ENCODE results near the gene APP.

APP gene

GRCh38 chr21:25895565-25896205 lies 274.9 kb downstream of the APP start:
- no peak for DNase-seq

- no peak for DNase-seq
Measured at GRCh38 chr21:25893191-25893590, 277.4 kb downstream of the APP start.

GRCh38 chr21:25891596-25891995 lies 279.0 kb downstream of the APP start:
- no peak for DNase-seq

DNA sequence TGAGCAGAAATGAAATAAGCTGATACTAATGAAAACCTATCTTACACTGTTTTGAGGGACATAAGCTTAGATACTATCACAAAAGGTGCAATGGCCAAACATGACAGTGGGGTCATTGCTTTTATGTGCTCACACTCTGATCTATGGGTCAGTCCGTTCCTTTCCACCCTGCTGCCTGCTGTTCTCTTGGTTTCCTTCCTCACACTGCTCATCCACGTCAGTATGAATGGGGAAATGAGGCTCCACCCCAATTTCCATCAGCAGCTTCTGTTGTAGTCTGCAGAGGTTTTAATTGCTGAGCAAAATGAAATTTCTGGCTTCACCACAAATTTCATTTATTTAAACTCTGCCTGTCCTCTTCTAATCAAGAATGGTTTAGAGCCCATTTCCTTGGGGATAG lies 280.6 kb downstream of the APP start:
- no peak for DNase-seq

- DNase-seq, result no peak
Measured at GRCh38 chr21:25888711-25889110, 281.9 kb downstream of the APP start.

- DNase-seq, result no peak
Measured at GRCh38 chr21:25887646-25888306, 282.8 kb downstream of the APP start.

DNA sequence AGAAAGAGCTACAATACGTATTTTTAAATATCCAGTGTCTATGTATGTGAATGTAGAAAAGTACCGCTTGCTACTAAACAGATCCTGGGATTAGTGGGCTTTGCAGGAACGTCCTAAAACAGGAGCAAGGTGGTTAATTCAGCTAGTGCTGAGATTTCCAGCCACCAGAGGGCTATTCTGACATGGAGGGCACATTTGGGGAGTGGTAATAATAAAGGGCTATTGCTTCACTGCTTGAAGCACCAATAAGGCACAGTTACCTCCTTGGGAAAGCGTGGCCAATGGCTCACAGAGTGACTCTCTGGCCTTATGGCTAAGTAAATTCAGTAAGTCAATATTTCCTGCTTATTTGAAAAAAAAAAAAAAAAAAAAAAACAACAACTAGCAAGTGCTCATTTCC lies 283.4 kb downstream of the APP start:
- no peak for DNase-seq

DNA sequence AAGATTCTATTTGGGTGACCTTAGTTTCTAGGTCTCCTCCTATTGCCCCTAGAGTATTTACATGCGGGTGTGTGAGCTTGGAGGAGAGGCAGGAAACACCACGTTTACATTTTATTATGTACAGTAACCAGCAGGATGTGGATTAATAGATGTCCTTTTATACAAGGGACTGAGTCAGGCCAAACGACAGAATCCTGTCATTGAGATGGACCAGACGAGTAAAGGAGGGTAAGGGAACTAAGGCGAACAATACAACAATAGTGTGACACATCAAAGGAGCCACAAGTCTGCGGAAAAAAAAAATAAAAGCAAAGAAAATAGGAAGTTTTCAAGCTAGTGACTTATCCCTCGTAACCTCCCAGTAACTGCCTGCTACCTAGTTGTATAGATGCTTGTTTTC lies 284.7 kb downstream of the APP start:
- no peak for DNase-seq

GRCh38 chr21:25885405-25885804 lies 285.2 kb downstream of the APP start:
- no peak for DNase-seq

DNA sequence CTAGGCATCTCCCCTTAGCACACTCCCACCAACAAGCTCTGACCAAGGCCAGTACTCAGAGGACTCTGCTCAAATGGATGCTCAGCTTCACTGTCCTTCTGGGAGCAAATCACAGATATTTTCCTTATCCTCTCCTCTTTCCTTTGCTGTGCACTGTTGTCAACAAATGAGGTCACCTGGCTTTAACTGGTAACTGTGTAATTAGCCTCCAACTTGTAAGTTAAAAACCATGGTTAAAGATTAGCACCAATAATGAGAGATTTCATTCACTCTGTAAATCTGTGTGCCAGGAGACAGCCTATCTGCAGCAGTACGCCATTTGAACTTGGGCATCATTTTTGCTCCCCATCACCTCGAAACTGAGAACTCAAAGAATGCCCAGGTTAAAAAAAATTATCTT lies 286.3 kb downstream of the APP start:
- no peak for DNase-seq

GRCh38 chr21:25881524-25882376 lies 288.8 kb downstream of the APP start:
- peak; percentile 14 for DNase-seq

- no peak for DNase-seq
Measured at GRCh38 chr21:25879203-25879602, 291.4 kb downstream of the APP start.

DNA sequence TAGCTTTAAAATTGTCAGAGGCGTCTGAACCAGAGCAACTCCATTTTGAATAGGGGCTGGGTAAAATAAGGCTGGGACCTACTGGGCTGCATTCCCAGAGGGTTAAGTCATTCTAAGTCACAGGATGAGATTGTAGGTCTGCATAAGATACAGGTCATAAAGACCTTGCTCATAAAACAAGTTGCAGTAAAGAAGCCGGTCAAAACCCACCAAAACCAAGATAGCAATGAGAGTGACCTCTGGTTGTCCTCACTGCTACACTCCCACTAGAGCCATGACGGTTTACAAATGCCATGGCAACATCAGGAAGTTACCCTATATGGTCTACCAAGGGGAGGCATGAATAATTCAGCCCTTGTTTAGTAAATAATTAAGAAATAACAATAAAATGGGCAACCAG lies 292.2 kb downstream of the APP start:
- no peak for DNase-seq

DNA sequence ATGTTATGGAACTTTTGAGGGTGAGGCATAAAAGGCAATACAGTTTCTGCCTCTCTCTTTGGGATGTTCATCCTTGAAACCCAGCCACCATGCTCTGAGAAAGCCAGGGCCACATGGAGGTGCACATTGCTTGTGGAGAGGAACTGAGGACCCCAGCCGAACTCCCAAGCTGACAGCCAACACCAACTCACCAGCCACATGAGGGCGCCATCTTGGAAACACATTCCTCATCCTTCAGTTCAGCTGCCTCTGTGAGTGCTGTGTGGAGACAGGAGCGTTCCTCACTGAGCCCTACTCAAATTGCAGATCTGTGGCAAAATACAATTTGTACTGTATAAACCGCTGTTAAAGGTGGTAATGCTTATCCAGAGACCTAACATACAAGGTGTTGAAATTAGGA lies 298.3 kb downstream of the APP start:
- no peak for DNase-seq

DNA sequence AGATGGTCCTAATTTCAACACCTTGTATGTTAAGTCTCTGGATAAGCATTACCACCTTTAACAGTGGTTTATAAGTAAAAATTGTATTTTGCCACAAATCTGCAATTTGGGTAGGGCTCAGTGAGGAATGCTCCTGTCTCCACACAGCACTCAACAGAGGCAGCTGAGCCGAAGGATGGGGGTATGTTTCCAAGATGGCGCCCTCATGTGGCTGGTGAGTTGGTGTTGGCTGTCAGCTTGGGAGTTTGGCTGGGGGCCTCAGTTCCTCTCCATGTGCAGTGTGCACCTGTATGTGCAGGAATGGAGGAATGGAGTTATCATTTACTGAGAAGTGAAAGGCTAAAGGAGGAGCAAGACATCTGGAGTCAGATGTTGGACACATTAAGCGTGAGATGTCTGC lies 299.0 kb downstream of the APP start:
- DNase-seq, result no peak

DNA sequence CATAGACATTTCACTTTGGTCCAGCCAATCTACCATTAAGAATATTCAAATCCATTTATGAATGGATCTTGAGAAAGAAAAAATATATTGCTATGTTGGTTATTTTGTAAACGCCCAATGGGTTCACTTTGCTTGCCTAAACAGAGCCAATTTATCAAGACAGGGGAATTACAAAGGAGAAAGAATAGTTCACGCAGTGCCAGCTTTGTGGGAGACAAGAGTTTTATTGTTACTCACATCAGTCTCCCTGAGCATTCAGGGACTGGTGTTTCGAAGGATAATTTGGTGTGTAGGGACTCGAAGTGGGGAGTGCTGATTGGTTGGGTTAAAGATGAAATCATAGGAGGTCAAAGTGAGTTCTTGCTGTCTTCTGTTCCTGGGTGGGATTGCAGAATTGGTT lies 300.5 kb downstream of the APP start:
- no peak for DNase-seq

DNA sequence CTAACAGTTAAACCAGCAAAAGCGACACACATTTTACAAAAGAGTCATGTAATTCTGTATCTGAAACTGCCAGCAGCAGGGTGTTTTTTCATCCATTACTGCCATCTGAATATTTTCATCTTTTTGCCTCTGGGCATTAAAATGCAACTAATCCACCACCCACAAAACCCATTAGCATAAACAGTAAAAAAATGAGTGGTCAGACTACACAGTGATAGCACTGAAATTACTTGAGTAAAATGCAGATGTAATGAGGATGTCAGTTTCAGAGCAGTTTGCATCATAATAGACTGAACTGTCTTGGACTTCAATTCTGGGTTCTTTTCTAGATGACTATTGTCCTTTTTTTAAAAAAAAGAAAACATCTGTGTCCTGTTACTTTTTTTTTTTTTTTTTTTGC lies 303.5 kb downstream of the APP start:
- no peak for DNase-seq

GRCh38 chr21:25863747-25864146 lies 306.8 kb downstream of the APP start:
- no peak for DNase-seq

DNA sequence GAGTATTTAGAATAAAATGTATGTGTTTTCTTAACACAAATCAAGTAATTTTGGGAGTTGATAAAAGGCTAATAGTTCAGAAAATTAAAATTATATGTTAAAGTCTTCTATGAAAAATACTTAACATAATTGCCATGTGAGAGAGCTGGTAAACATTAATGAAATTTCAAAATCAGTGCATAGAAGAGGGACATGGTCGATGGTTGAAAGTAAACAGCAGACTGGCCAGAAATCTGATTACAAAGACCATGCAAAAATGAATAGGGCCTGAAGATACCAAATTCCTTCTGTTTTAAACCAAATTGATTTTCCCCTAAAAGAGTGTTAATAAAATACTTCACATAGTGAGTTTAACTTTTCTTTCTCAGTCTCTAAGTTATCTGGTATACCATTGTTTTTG lies 307.5 kb downstream of the APP start:
- DNase-seq, result no peak

DNA sequence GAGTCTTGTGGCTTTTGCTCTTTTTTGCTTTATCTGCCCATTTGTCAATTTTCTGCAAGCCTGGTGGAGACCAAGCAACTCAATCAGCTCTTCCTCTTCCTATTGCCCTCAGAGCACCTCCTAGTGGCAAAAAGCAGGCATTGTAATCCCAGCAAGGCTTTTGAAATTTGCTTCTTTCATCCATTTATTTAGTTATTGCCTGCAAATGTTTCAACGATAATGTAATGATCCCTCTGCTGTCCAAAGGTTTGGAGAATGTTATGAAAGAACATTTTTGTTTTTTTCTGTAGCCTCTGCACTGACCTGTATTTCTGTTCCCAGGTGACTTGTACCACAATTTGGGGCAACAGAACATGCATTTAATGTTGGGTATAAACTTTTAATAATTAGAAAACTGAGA lies 308.0 kb downstream of the APP start:
- DNase-seq, result no peak

DNA sequence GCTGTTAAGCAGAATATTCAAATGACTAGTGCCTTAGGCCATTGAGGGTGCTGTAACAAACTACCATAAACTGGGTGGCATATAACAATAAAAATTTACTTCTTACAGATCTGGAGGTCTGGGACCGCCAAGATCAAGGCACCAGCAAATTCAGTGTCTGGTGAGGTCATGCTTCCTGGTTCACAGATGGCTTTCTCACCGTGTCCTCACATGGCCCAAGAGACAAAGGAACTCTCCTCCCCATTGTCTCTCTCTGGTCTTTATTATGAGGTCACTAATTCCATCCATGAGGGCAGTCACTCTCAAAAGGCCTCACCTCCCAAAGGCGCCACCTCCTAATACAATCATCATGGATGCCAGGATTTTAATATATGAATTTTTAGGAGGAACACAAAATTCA lies 308.5 kb downstream of the APP start:
- DNase-seq, result no peak

GRCh38 chr21:25859235-25859929 lies 311.2 kb downstream of the APP start:
- DNase-seq, result no peak

DNA sequence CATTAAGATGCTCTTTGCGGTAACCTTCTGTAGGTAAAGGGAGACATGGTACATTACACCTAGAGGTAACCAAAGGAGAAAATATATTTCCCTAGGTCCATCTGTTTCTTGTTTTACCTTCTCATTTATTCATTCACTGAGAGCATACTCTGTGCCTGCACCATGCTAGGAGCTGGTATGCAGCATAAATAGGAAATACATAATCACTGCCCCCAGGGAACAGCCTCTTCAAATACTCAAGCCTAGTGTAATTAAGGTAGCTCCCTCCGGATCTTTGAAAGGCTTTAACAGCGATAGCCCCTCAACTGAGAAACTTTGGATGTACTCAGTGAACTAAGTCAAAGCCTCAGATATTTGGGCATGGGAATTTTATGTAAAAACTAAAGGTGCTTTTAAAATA lies 312.2 kb downstream of the APP start:
- DNase-seq, result no peak
